ENCODE results near the gene MAEA. TPM values are rescaled to one million over a fixed set of nuclear protein-coding genes. Genes with fewer than 3 reads are reported as not detected.

MAEA gene
- total RNA-seq, 2 donors from 2014 or later = 65.8 to 124 TPM

GRCh38 chr4:1307951-1308735, 18.5 kb downstream of the MAEA start:
- H3K27me3 ChIP-seq = no peaks in the 10 kb centered on the region
- no peak overlapping the region for H3K27ac ChIP-seq
- H3K4me1 ChIP-seq = peaks cover 11% of the 10 kb centered on the region
- H3K36me3 ChIP-seq = peaks cover 8% of the 10 kb centered on the region
- H3K9ac ChIP-seq (ENCODE audit: low read depth in 2 of 2, low read length in 2 of 2) = no peak overlapping the region
- intact Hi-C loops (cut with DNase I) = no loop called here
- DNase-seq = no peak
- TF ChIP-seq, protein P1, sequence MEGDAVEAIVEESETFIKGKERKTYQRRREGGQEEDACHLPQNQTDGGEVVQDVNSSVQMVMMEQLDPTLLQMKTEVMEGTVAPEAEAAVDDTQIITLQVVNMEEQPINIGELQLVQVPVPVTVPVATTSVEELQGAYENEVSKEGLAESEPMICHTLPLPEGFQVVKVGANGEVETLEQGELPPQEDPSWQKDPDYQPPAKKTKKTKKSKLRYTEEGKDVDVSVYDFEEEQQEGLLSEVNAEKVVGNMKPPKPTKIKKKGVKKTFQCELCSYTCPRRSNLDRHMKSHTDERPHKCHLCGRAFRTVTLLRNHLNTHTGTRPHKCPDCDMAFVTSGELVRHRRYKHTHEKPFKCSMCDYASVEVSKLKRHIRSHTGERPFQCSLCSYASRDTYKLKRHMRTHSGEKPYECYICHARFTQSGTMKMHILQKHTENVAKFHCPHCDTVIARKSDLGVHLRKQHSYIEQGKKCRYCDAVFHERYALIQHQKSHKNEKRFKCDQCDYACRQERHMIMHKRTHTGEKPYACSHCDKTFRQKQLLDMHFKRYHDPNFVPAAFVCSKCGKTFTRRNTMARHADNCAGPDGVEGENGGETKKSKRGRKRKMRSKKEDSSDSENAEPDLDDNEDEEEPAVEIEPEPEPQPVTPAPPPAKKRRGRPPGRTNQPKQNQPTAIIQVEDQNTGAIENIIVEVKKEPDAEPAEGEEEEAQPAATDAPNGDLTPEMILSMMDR (IDR thresholded peaks at IDR 0.05) = no peak
- no peaks in the 10 kb centered on the region for H3K9me3 ChIP-seq
- H3K4me3 ChIP-seq = no peak overlapping the region

DNA sequence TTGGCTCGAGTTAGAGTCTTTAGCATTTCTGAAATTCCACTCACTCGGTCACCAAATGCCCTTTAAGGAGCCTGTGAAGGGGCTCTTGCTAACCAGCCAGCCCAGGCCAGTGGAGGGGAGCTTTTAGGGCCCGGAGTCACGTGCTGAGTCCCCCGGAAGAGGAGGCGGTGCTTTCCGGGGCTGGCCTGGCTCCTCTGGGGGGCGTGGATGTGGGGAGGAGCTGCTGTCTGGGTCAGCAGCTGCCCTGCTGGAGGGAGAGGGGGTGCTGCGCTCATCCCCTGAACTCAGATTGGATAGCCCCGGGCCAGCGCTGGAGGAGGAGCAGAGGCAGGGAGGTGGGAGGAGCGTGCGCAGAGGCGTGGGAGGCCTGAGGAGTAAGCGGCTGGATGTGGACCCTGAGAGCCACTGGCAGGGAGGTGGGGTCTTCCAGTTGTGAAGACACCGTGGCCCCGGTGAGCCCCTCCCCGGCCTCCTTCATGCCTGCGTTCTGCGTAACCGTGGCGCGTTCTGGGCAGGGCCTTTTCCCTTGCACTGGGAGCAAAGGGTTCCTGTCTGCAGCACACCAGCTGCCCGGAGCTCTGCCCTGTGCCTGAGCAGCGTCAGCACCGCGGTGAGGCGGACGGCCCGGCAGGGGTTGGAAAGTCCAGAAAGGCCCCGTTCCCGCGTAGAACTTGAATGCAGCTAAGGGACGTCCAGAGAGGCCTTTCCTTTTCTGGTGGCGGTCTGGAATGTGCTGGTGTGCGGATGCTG, 19.7 kb downstream of the MAEA start:
- H3K9ac ChIP-seq (ENCODE audit: low read depth in 2 of 2, low read length in 2 of 2) = peak overlapping the region; percentile 6 to 48
- H3K27ac ChIP-seq = peak overlapping the region; percentile 26
- no peaks in the 10 kb centered on the region for H3K27me3 ChIP-seq
- peaks cover 13% of the 10 kb centered on the region for H3K36me3 ChIP-seq
- H3K4me3 ChIP-seq = peak overlapping the region; percentile 10
- TF ChIP-seq, protein P1 (IDR thresholded peaks at IDR 0.05) = no peak
- H3K9me3 ChIP-seq = no peaks in the 10 kb centered on the region
- intact Hi-C loops (cut with DNase I) = no loop called here
- peaks cover 11% of the 10 kb centered on the region for H3K4me1 ChIP-seq
- DNase-seq = peak; percentile 79

DNA sequence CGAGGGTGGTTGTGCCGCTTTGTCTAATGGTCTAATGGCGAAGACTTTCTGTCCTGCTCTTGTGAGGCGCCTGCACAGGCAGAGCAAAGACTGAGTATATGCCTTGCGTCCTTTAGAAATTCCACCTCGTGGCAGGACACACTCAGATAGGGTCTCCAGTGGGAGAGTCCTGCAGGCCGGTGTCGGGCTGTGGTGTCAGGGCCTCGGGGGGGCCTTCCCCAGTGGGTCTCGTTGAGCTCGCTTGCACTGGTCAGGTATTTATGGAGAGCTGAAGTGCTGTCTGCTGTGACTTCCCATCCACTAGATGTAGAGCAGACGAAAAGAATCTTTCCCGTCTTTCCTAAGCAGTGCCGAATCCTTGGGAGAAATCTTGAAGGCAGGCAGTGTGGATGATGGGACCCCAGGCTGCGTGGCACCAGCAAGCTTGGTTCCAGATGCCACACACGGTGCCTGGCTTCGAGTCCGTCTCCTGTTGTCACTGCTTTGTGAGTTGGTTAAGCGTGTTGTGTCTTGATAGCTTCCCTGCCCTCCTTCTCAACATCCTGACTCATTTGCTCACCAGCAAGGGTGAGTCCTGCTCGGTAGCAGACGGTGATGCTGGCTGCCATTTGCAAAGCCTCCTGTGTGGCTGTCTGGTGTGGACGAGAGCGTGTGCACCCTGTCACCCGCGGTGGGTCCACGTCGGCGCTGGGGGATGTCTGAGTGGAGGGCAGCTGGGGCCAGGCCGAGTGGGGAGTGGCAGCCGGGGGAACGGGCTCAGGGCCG, 20.5 kb downstream of the MAEA start:
- intact Hi-C loops (cut with DNase I) = no loop called here
- DNase-seq = no peak
- Histone ChIP-seq H3K4me3 (peak overlapping the region; percentile 10), H3K9ac (ENCODE audit: low read depth in 2 of 2, low read length in 2 of 2) (peak overlapping the region in 1 of 2 donors; percentile 48), H3K9me3 (no peaks in the 10 kb centered on the region), H3K27me3 (no peaks in the 10 kb centered on the region), H3K4me1 (peaks cover 6% of the 10 kb centered on the region), H3K36me3 (peaks cover 16% of the 10 kb centered on the region), H3K27ac (peak overlapping the region; percentile 26)
- TF ChIP-seq, protein P1 (IDR thresholded peaks at IDR 0.05) = no peak

GRCh38 chr4:1310796-1311631, 21.3 kb downstream of the MAEA start:
- no peaks in the 10 kb centered on the region for H3K4me1 ChIP-seq
- DNase-seq = no peak
- H3K36me3 ChIP-seq = peaks cover 16% of the 10 kb centered on the region
- H3K9ac ChIP-seq (ENCODE audit: low read depth in 2 of 2, low read length in 2 of 2) = peak overlapping the region in 1 of 2 donors; percentile 41
- TF ChIP-seq, protein P1 (IDR thresholded peaks at IDR 0.05) = no peak
- intact Hi-C loops (cut with DNase I) = no loop called here
- no peaks in the 10 kb centered on the region for H3K9me3 ChIP-seq
- no peak overlapping the region for H3K27ac ChIP-seq
- no peaks in the 10 kb centered on the region for H3K27me3 ChIP-seq
- no peak overlapping the region for H3K4me3 ChIP-seq
